GM23248 (cell line): ENCODE measurements around the gene FAM171A1. TPM values are rescaled to one million over a fixed set of nuclear protein-coding genes. Genes with fewer than 3 reads are reported as not detected.

Source experiments
- DNase-seq: peaks from one replicate; pipeline ENCODE4 v3.0.0-alpha.2; 2015
- H2AFZ ChIP-seq: fragments of 200-600 bp; sonication (generic); 2 replicates; pipeline ENCODE4 v1.6.1; 2016; ENCODE audit warnings: antibody characterized with exemption
- H3F3A ChIP-seq: fragments of 200-600 bp; sonication (generic); 2 replicates; pipeline ENCODE4 v1.6.1; 2016; ENCODE audit warnings: mild to moderate bottlenecking, antibody characterized with exemption, mixed run types; ENCODE audit not compliant: insufficient read depth
- H3K27ac ChIP-seq: fragments of 200-600 bp; sonication (generic); 2 replicates; pipeline ENCODE4 v1.5.1; 2016; ENCODE audit warnings: mild to moderate bottlenecking
- H3K27me3 ChIP-seq: fragments of 200-600 bp; sonication (generic); replicated peaks from 2 replicates; pipeline ENCODE4 v1.6.1; 2016; ENCODE audit warnings: mild to moderate bottlenecking; ENCODE audit not compliant: insufficient read depth
- H3K36me3 ChIP-seq: fragments of 200-600 bp; sonication (generic); 2 replicates; pipeline ENCODE4 v1.6.1; 2016; ENCODE audit warnings: low read depth, mild to moderate bottlenecking
- H3K4me1 ChIP-seq: fragments of 200-600 bp; sonication (generic); 2 replicates; pipeline ENCODE4 v1.6.1; 2016; ENCODE audit warnings: mild to moderate bottlenecking; ENCODE audit not compliant: insufficient read depth
- H3K4me2 ChIP-seq: fragments of 200-600 bp; sonication (generic); one replicate; pipeline ENCODE4 v1.6.1; 2016; ENCODE audit warnings: mild to moderate bottlenecking; ENCODE audit not compliant: unreplicated experiment
- H3K4me3 ChIP-seq: fragments of 200-600 bp; sonication (generic); 2 replicates; pipeline ENCODE4 v1.5.1; 2016; ENCODE audit warnings: mild to moderate bottlenecking
- H3K79me2 ChIP-seq: fragments of 200-600 bp; sonication (generic); 2 replicates; pipeline ENCODE4 v1.6.1; 2016; ENCODE audit warnings: mild to moderate bottlenecking; ENCODE audit not compliant: insufficient read depth
- H3K9ac ChIP-seq: fragments of 200-600 bp; sonication (generic); 2 replicates; pipeline ENCODE4 v1.6.1; 2016; ENCODE audit warnings: mild to moderate bottlenecking
- H3K9me2 ChIP-seq: fragments of 200-600 bp; sonication (generic); 2 replicates; pipeline ENCODE4 v1.6.1; 2016; ENCODE audit warnings: mixed run types, mild to moderate bottlenecking, moderate library complexity; ENCODE audit not compliant: insufficient read depth
- H3K9me3 ChIP-seq: fragments of 200-600 bp; sonication (generic); one replicate; pipeline ENCODE4 v1.6.1; 2017; ENCODE audit warnings: low read depth
- H4K20me1 ChIP-seq: fragments of 200-600 bp; sonication (generic); 2 replicates; pipeline ENCODE4 v1.6.0; 2016; ENCODE audit not compliant: insufficient read depth
- EZH2 ChIP-seq: fragments of 200-600 bp; sonication (generic); IDR thresholded peaks from 2 replicates; pipeline ENCODE4 v1.6.1; 2018; ENCODE audit warnings: antibody characterized with exemption, mild to moderate bottlenecking; ENCODE audit not compliant: insufficient read depth, poor library complexity, severe bottlenecking
- EZH2phosphoT487 ChIP-seq: fragments of 200-600 bp; sonication (generic); IDR thresholded peaks from 2 replicates; pipeline ENCODE4 v1.6.1; 2018; ENCODE audit warnings: antibody characterized with exemption, moderate library complexity, mild to moderate bottlenecking, low read depth; ENCODE audit not compliant: insufficient read depth
- WGBS, 2 experiments: methylation state at CpG; one replicate each; pipeline ENCODE4 v1.1.6; 2015 to 2017; ENCODE audit warnings: low lambda C conversion rate in 2 of 2, low coverage in 1 of 2; ENCODE audit errors: missing lambda C conversion rate in 2 of 2; 5-methylcytosine and 5-hydroxymethylcytosine counted together
- in situ Hi-C: fragments of 300-500 bp; cut with MboI; formaldehyde crosslinking; loops from 2 replicates; pipeline ENCODE4 v1.15.0; 2020
- polyA plus RNA-seq: library from polyadenylated mRNA; unstranded; fragments of >200 nt; fragmentation: Nextera tagmentation; extraction: Ambion mirVana; gene quantifications from 2 replicates; pipeline ENCODE4 v1.2.1, GENCODE V29; 2016
- total RNA-seq: library from RNA; depleted of rRNA; stranded (reverse); fragments of >200 nt; shearing (Covaris generic); gene quantifications from 2 replicates; pipeline ENCODE4 v1.2.3, GENCODE V29; 2014

Gene FAM171A1
- total and polyA plus RNA-seq, 2 experiments from 2014 or later = 11.2 to 25.2 TPM

DNA sequence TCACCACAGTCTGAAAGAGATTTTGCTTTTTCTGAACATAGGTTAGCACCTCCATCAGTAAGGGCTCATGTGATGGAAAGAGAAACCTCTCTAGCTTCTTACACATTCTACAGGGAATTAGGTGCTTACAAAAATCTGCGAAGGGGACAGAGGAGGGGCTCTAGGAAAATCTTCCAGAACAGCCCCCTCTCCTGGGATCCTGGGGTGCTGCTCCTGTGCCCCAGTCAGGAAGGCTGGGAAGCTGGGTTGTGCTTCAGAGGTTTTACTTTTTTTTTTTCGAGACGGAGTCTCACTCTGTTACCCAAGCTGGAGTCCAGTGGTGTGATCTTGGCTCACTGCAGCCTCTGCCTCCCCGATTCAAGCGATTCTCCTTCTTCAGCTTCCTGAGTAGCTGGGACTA, 7.5 kb upstream of the FAM171A1 start:
- H3K79me2 ChIP-seq = no peaks in the 10 kb centered on the region
- no peaks in the 10 kb centered on the region for H4K20me1 ChIP-seq
- no peak overlapping the region for H2AFZ ChIP-seq
- in situ Hi-C loops = no loop called here
- no peak for TF ChIP-seq EZH2
- TF ChIP-seq EZH2phosphoT487 = no peak
- no peaks in the 10 kb centered on the region; the same call in 1 of the 2 replicates for H3K27me3 ChIP-seq
- H3K4me1 ChIP-seq = no peaks in the 10 kb centered on the region
- H3K36me3 ChIP-seq = no peaks in the 10 kb centered on the region
- H3K4me3 ChIP-seq = no peak overlapping the region
- WGBS, 2 experiments = 75 to 79% methylated on average over 5 of the region's 5 CpGs
- H3K9me3 ChIP-seq = no peaks in the 10 kb centered on the region
- H3K9me2 ChIP-seq = no peaks in the 10 kb centered on the region
- no peaks in the 10 kb centered on the region for H3F3A ChIP-seq
- no peak overlapping the region for H3K9ac ChIP-seq
- no peak overlapping the region for H3K27ac ChIP-seq
- no peak overlapping the region for H3K4me2 ChIP-seq
- no peak for DNase-seq

- no peak overlapping the region for H3K4me2 ChIP-seq
- H3K36me3 ChIP-seq = no peaks in the 10 kb centered on the region
- WGBS, 2 experiments = 27 to 30% methylated on average over 1 of the region's 1 CpG
- H3F3A ChIP-seq = peaks cover 9% of the 10 kb centered on the region; the same call in 1 of the 2 replicates
- no peaks in the 10 kb centered on the region for H3K27me3 ChIP-seq
- H4K20me1 ChIP-seq = no peaks in the 10 kb centered on the region
- H3K4me3 ChIP-seq = no peak overlapping the region
- in situ Hi-C loops = no loop called here
- no peak overlapping the region for H3K27ac ChIP-seq
- no peaks in the 10 kb centered on the region for H3K9me3 ChIP-seq
- no peak for DNase-seq
- no peak overlapping the region for H3K9ac ChIP-seq
- TF ChIP-seq EZH2phosphoT487 (no peak), EZH2 (no peak)
- H2AFZ ChIP-seq = no peak overlapping the region
- H3K4me1 ChIP-seq = peaks cover 2% of the 10 kb centered on the region; the same call in 1 of the 2 replicates
- no peaks in the 10 kb centered on the region for H3K9me2 ChIP-seq
- H3K79me2 ChIP-seq = peaks cover 6% of the 10 kb centered on the region
Measured at GRCh38 chr10:15374566-15374965, 3.5 kb upstream of the FAM171A1 start.

- H3K79me2 ChIP-seq = peaks cover 10% of the 10 kb centered on the region
- H3K4me2 ChIP-seq = no peak overlapping the region
- H4K20me1 ChIP-seq = no peaks in the 10 kb centered on the region
- peaks cover 6% of the 10 kb centered on the region; the same call in 1 of the 2 replicates for H3K4me1 ChIP-seq
- H3K36me3 ChIP-seq = no peaks in the 10 kb centered on the region
- no peaks in the 10 kb centered on the region for H3K9me2 ChIP-seq
- in situ Hi-C loops = no loop called here
- H3K4me3 ChIP-seq = no peak overlapping the region
- H3K9ac ChIP-seq = no peak overlapping the region
- DNase-seq = no peak
- H3K9me3 ChIP-seq = no peaks in the 10 kb centered on the region
- no peak overlapping the region for H2AFZ ChIP-seq
- WGBS, 2 experiments = 49 to 53% methylated on average over 3 of the region's 3 CpGs
- H3K27me3 ChIP-seq = no peaks in the 10 kb centered on the region
- TF ChIP-seq EZH2 = no peak
- TF ChIP-seq EZH2phosphoT487 = no peak
- peaks cover 9% of the 10 kb centered on the region; the same call in 1 of the 2 replicates for H3F3A ChIP-seq
- no peak overlapping the region for H3K27ac ChIP-seq
Measured at GRCh38 chr10:15374156-15374555, 3.1 kb upstream of the FAM171A1 start.

DNA sequence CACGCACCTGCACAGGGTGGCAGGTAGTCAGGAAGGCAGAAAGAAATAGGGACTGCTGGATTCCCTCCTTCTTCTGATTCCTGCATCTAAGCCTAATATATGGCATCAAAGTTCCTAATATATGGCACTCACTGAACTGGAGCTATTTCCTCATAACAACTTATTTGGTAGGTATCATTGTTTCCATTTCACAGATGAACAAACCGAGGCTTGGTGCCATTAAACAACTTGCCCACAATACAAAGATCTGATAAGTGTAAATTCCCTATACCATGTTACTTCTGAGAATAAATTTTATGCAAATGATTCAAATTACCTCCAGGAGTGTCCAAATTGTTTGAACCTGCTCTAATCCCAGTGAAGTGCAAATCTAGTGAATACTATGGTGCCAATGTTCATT, 2.1 kb upstream of the FAM171A1 start:
- DNase-seq = no peak
- 94% methylated on average over 2 of the region's 2 CpGs for WGBS, 2 experiments

More for the DNA sequence above, 2.1 kb upstream of the FAM171A1 start:
- Histone ChIP-seq H3K79me2 (peaks cover 19% of the 10 kb centered on the region), H3K4me1 (peaks cover 6% of the 10 kb centered on the region; the same call in 1 of the 2 replicates), H3K9me3 (no peaks in the 10 kb centered on the region), H2AFZ (no peak overlapping the region), H4K20me1 (no peaks in the 10 kb centered on the region), H3F3A (peaks cover 9% of the 10 kb centered on the region; the same call in 1 of the 2 replicates), H3K4me3 (no peak overlapping the region), H3K4me2 (no peak overlapping the region), H3K9me2 (no peaks in the 10 kb centered on the region), H3K9ac (no peak overlapping the region), H3K27me3 (no peaks in the 10 kb centered on the region), H3K27ac (no peak overlapping the region), H3K36me3 (no peaks in the 10 kb centered on the region)
- in situ Hi-C loops = no loop called here
- TF ChIP-seq EZH2 = no peak
- no peak for TF ChIP-seq EZH2phosphoT487
